Measurements from ENCODE around the gene PADI4.
"Not testable (repeated sequence)": the region's sequence is repeated elsewhere in the genome, so short reads cannot be mapped to it uniquely, and the experiment has no call there.

The PADI4 gene

DNA sequence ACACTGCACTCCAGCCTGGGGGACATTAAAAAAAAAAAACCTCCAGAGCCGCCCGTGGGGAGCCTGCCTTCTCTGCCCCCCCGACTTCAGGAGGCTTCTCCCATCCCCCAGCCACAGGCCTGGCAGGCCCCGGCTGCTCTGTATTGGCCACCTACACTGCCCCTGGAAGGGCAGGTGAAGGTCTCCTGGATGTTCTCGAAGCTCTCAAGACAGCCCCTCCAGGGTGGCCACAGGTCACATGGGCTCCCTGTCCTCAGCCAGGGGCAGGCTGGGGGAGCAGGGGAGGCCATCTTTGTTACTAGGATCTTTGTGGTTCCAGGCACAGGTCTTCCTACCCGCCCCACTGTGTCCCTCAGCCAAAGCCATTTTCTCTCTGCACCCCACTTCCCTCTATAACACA lies 96.8 kb downstream of the PADI4 start:
- TF ChIP-seq CTCF (IDR thresholded peaks at IDR 0.05; ENCODE audit: low read depth, low read length): no peak
- no peak for TF ChIP-seq MAX (IDR thresholded peaks at IDR 0.05; ENCODE audit: low read depth, low read length)
- TF ChIP-seq MYC (IDR thresholded peaks at IDR 0.05; ENCODE audit: low read depth, low read length): no peak
- TF ChIP-seq POLR2A (IDR thresholded peaks at IDR 0.05; ENCODE audit: extremely low read depth, insufficient read length): no peak
- no peak overlapping the region for H3K4me3 ChIP-seq (ENCODE audit: low read depth, low read length)
- peak; percentile 18 for DNase-seq (ENCODE audit: low read depth)

DNA sequence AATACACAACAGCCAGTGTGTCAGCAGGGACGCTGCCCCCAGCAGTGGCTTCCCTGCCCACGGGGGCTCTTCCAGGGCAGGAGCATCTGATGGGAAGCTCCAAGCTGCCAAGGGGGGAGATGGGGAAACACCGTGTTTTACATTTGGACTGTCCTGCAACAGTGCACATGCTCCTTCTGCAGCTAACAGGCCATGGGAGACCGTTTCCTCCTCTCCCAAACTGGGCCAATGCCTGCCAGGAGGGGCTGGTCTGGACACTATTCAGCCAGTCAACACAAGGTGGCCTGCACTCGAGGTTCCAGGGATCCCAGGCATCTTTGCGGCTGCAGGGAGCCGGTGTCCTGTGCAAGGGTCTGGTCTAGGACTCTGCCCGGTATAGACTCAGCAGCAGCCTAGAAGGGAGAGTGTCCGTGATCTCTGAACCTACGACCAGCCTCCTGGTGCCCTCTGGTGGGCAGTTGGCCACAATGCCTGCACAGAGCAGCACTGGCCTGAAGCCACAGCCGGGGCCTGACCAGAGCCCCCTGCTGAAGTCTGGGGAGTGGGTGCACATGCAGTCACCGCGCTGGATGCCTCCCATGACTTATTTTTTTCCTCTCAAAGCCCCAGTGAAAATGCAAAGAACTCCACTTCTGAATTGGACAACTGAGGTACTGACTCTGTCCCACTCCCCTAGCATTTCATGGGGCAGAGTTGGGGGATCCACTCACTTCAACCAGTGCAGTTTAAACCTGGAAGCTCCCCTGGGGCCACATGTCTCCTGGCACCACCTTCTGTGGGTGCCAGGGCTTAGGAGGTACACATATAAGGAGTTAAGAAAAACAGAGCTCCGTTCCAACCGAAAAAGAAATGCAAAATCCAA lies 98.1 kb downstream of the PADI4 start:
- DNase-seq (ENCODE audit: low read depth): peak; percentile 70
- TF ChIP-seq MAX (IDR thresholded peaks at IDR 0.05; ENCODE audit: low read depth, low read length) (peak; percentile 18; the same call in 1 of the 2 replicates), CTCF (IDR thresholded peaks at IDR 0.05; ENCODE audit: low read depth, low read length) (peak; percentile 82), MYC (IDR thresholded peaks at IDR 0.05; ENCODE audit: low read depth, low read length) (no peak)
- H3K4me3 ChIP-seq (ENCODE audit: low read depth, low read length): no peak overlapping the region

GRCh38 chr1:17406760-17407475 lies 98.9 kb downstream of the PADI4 start:
- not testable (repeated sequence) for H3K4me3 ChIP-seq (ENCODE audit: low read depth, low read length); DNase-seq (ENCODE audit: low read depth)

DNA sequence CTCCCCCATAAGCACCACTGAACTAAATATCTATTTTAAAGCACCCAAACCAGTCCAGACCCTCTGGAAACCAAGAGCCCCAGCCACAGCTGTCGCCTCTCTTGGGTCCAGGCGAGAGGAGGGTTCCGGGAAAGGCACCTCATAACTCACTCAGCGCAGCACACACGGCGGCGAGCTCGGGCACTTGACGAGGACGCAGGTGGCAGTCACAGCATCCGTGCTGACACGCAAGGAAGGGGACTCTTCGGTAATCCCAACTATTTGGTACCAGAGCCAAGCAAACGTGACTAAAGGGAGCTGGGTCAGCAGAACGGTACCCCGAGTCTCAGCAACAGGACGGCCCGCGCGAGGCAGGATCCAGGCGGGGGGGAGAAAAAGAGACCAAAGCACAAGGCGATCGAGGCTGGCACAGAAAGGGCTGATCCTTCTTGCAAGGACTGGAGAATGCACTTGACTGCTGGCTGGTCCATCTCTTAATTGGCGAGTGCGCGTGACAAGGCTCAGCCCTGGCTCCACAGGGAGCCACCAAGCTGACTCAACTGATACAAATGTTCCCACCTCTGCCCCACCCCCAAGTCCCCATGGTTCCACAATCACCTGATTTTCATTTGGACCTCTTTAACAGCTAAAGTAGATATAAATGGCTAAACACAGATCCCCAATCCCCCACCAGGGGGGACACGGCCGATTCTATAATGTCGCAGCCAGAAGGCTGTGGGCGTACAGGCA lies 100.0 kb downstream of the PADI4 start:
- DNase-seq (ENCODE audit: low read depth); H3K4me3 ChIP-seq (ENCODE audit: low read depth, low read length): not testable (repeated sequence)

DNA sequence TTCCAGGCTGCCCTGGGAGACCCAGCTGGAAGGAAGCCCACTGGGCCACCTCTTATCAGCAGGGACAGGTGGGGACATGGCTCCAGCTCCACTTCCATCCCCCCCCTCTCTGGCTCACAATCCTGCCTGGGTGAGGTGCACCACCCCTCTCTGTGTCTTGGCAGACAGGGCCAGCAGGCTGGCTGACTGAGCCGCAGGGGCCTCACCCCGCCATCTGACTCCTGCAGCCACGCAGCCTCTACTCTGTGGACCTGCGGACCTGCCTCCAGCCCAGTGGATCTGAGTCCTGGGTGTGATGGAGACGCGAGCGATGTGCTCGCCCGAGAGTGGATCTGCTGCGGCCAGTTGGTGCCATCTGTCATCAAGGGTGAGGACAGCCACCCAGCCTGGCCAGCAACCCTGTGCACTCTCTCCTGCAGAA lies 101.4 kb downstream of the PADI4 start:
- TF ChIP-seq CTCF (IDR thresholded peaks at IDR 0.05; ENCODE audit: low read depth, low read length) (no peak), POLR2A (IDR thresholded peaks at IDR 0.05; ENCODE audit: extremely low read depth, insufficient read length) (no peak), MYC (IDR thresholded peaks at IDR 0.05; ENCODE audit: low read depth, low read length) (no peak), MAX (IDR thresholded peaks at IDR 0.05; ENCODE audit: low read depth, low read length) (no peak)
- DNase-seq (ENCODE audit: low read depth): no peak
- H3K4me3 ChIP-seq (ENCODE audit: low read depth, low read length): no peak overlapping the region

- TF ChIP-seq CTCF (IDR thresholded peaks at IDR 0.05; ENCODE audit: low read depth, low read length) (no peak), MYC (IDR thresholded peaks at IDR 0.05; ENCODE audit: low read depth, low read length) (no peak), POLR2A (IDR thresholded peaks at IDR 0.05; ENCODE audit: extremely low read depth, insufficient read length) (no peak), MAX (IDR thresholded peaks at IDR 0.05; ENCODE audit: low read depth, low read length) (no peak)
- DNase-seq (ENCODE audit: low read depth): no peak
These were observed 104.3 kb downstream of the PADI4 start for GRCh38 chr1:17412093-17412870.

More at GRCh38 chr1:17412093-17412870, 104.3 kb downstream of the PADI4 start:
- H3K4me3 ChIP-seq (ENCODE audit: low read depth, low read length): no peak overlapping the region

Measured in NB4 (cell line).